Liver (tissue), 9 donors: Measurements from ENCODE around the gene THRB. TPM values are rescaled to one million over a fixed set of nuclear protein-coding genes. Genes with fewer than 3 reads are reported as not detected.

Source experiments
- DNase-seq: peaks from one replicate; pipeline ENCODE4 v3.0.0-alpha.2; 2017; ENCODE audit warnings: low spot score
- H3K27ac ChIP-seq, 2 donors: one replicate each; pipeline ENCODE4 v1.7.0; 2013; ENCODE audit warnings: inconsistent platforms in 2 of 2, low read length in 2 of 2, control low read depth in 1 of 2, low read depth in 1 of 2, mild to moderate bottlenecking in 1 of 2
- H3K27me3 ChIP-seq, 4 donors: one replicate each; pipeline versions ENCODE4 v1.6.1 to v1.7.0; 2013; ENCODE audit warnings: low read length in 3 of 4, inconsistent platforms in 1 of 4, mild to moderate bottlenecking in 1 of 4, moderate library complexity in 1 of 4; ENCODE audit not compliant: control insufficient read depth in 4 of 4, insufficient read depth in 4 of 4
- H3K36me3 ChIP-seq, 4 donors: one replicate each; pipeline versions ENCODE4 v1.6.1 to v1.7.0; 2013; ENCODE audit warnings: low read length in 3 of 4, mild to moderate bottlenecking in 3 of 4, low read depth in 1 of 4, moderate library complexity in 1 of 4; ENCODE audit not compliant: control insufficient read depth in 4 of 4, insufficient read depth in 3 of 4
- H3K4me1 ChIP-seq, 4 donors: one replicate each; pipeline versions ENCODE4 v1.6.1 to v1.7.0; 2013; ENCODE audit warnings: low read length in 3 of 4, mild to moderate bottlenecking in 3 of 4, moderate library complexity in 1 of 4; ENCODE audit not compliant: control insufficient read depth in 4 of 4, insufficient read depth in 4 of 4
- H3K4me3 ChIP-seq, 3 donors: one replicate each; pipeline versions ENCODE4 v1.6.1 to v1.7.0; 2013; ENCODE audit warnings: low read length in 3 of 3, control low read depth in 1 of 3, low read depth in 1 of 3, mild to moderate bottlenecking in 1 of 3
- H3K9ac ChIP-seq, 2 donors: one replicate each; pipeline ENCODE4 v1.7.0; 2013; ENCODE audit warnings: low read length in 2 of 2, mild to moderate bottlenecking in 2 of 2, moderate library complexity in 2 of 2, control low read depth in 1 of 2, low read depth in 1 of 2
- H3K9me3 ChIP-seq, 4 donors: one replicate each; pipeline versions ENCODE4 v1.6.1 to v1.7.0; 2013; ENCODE audit warnings: low read length in 3 of 4; ENCODE audit not compliant: control insufficient read depth in 4 of 4
- CTCF ChIP-seq: fragments of 150-350 bp; IDR thresholded peaks from 2 replicates; pipeline ENCODE4 v1.5.1; 2017; ENCODE audit warnings: improper control_type of control experiment, low read depth, low read length; ENCODE audit not compliant: missing input control
- EGR1 ChIP-seq, 2 donors: IDR thresholded peaks; 2 replicates each; pipeline ENCODE4 v1.6.1; 2016 to 2018; ENCODE audit warnings: antibody characterized with exemption in 2 of 2, low read depth in 2 of 2
- FOXA1 ChIP-seq: IDR thresholded peaks from 2 replicates; pipeline ENCODE4 v1.6.1; 2016; ENCODE audit warnings: antibody characterized with exemption
- FOXA2 ChIP-seq: IDR thresholded peaks from 2 replicates; pipeline ENCODE4 v1.6.1; 2016; ENCODE audit warnings: antibody characterized with exemption
- GABPA ChIP-seq, 2 donors: IDR thresholded peaks in 1 of 2; conservative IDR thresholded peaks in 1 of 2; 2 replicates each; pipeline ENCODE4 v1.6.1; 2016; ENCODE audit warnings: antibody characterized with exemption in 2 of 2, mild to moderate bottlenecking in 1 of 2, moderate library complexity in 1 of 2
- HNF4A ChIP-seq, 2 donors: conservative IDR thresholded peaks; 2 replicates each; pipeline ENCODE4 v1.6.1; 2016; ENCODE audit warnings: antibody characterized with exemption in 2 of 2, mild to moderate bottlenecking in 2 of 2
- HNF4G ChIP-seq: IDR thresholded peaks from 2 replicates; pipeline ENCODE4 v1.6.1; 2016; ENCODE audit warnings: antibody characterized with exemption
- JUND ChIP-seq, 2 donors: IDR thresholded peaks; 2 replicates each; pipeline ENCODE4 v1.6.1; 2016; ENCODE audit warnings: antibody characterized with exemption in 2 of 2
- NR2F2 ChIP-seq: IDR thresholded peaks from 2 replicates; pipeline ENCODE4 v1.6.1; 2016; ENCODE audit warnings: antibody characterized with exemption
- RAD21 ChIP-seq, 2 donors: IDR thresholded peaks; 2 replicates each; pipeline ENCODE4 v1.6.1; 2016; ENCODE audit warnings: antibody characterized with exemption in 2 of 2, mild to moderate bottlenecking in 2 of 2
- REST ChIP-seq: IDR thresholded peaks from 2 replicates; pipeline ENCODE4 v1.6.1; 2016; ENCODE audit warnings: antibody characterized with exemption, mild to moderate bottlenecking
- RXRA ChIP-seq, 2 donors: IDR thresholded peaks; 2 replicates each; pipeline ENCODE4 v1.6.1; 2017 to 2018; ENCODE audit warnings: antibody characterized with exemption in 2 of 2, mild to moderate bottlenecking in 1 of 2
- SP1 ChIP-seq: IDR thresholded peaks from 2 replicates; pipeline ENCODE4 v1.6.1; 2018; ENCODE audit warnings: antibody characterized with exemption, mild to moderate bottlenecking
- TAF1 ChIP-seq: conservative IDR thresholded peaks from 2 replicates; pipeline ENCODE4 v1.6.1; 2016; ENCODE audit warnings: antibody characterized with exemption, mild to moderate bottlenecking
- YY1 ChIP-seq: IDR thresholded peaks from 2 replicates; pipeline ENCODE4 v1.6.1; 2016; ENCODE audit warnings: antibody characterized with exemption, mild to moderate bottlenecking
- ZBTB33 ChIP-seq: IDR thresholded peaks from 2 replicates; pipeline ENCODE4 v1.6.1; 2016; ENCODE audit warnings: antibody characterized with exemption
- WGBS: extraction: QIAGEN DNeasy Blood & Tissue Kit; methylation state at CpG from one replicate; pipeline ENCODE4 v1.1.7; 2013; 5-methylcytosine and 5-hydroxymethylcytosine counted together
- polyA plus RNA-seq, 2 donors: library from polyadenylated mRNA; stranded (reverse) in 1 of 2; unstranded in 1 of 2; fragments of 200-250 nt in 1 of 2; fragments of >200 nt in 1 of 2; fragmentation: Nextera tagmentation in 1 of 2; extraction: Ambion mirVana in 1 of 2; gene quantifications; one replicate each; pipeline versions ENCODE4 v1.2.1 to v1.2.3, GENCODE V29; 2013 to 2015
- total RNA-seq, 2 donors: library from RNA; depleted of rRNA; stranded (reverse); fragments of >200 nt; gene quantifications; one replicate each; pipeline ENCODE4 v1.2.3, GENCODE V29; 2014
- TF ChIP-seq, protein P1 (sequence below): IDR thresholded peaks from 2 replicates; pipeline ENCODE4 v1.6.1; 2016; ENCODE audit warnings: antibody characterized with exemption
- TF ChIP-seq, protein P2 (sequence below): IDR thresholded peaks from 2 replicates; pipeline ENCODE4 v1.6.1; 2016; ENCODE audit warnings: antibody characterized with exemption
- donor health status: healthy.
- donor health status: healthy.
- donor health status: healthy.
- donor health status: healthy.
- donor health status: healthy.

THRB gene
- total and polyA plus RNA-seq, 4 donors, result 5.9 to 23.9 (median 9.3) TPM

DNA sequence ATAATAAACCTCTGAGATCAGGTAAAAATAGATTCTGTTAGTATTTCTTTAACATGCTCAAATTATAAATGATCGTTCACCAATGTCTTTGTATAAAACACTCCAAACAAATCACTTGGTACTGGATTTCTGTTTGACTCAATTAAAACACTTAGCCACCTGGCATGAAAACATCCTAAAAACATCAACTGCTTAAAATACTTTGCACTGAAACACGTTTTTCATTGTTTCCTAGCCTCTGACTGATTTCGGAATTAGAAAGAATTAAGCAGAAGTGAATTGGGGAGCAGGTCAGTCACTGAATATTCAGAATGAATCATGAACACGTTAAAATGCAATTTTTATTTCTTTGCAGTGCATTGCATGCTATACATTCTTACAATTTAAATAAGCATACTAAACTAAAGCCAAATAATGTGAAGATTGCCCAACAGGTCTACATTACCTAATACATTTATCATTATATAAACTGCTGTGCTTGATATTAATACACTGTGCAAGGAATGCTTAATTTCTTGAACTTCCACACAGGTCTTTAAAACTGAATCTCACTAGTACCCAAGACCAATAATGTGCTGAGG, 1.6 kb downstream of the THRB start:
- DNase-seq, result no peak
- peak overlapping the region; percentile 87 to 91 (median 88) for H3K4me3 ChIP-seq
- H3K9ac ChIP-seq, result peak overlapping the region; percentile 94 to 98
- peak overlapping the region; percentile 98 to 100 for H3K27ac ChIP-seq
- no peaks in the 10 kb centered on the region for H3K9me3 ChIP-seq
- no peaks in the 10 kb centered on the region for H3K36me3 ChIP-seq
- TF ChIP-seq GABPA (IDR thresholded peaks at IDR 0.05 in 1 of 2, conservative IDR thresholded peaks at IDR 0.05 in 1 of 2) (no peak), REST (no peak), NR2F2 (no peak), TAF1 (no peak), RXRA (IDR thresholded peaks at IDR 0.05) (no peak), RAD21 (IDR thresholded peaks at IDR 0.05) (no peak), EGR1 (IDR thresholded peaks at IDR 0.05; ENCODE audit: low read depth in 2 of 2) (no peak), HNF4A (conservative IDR thresholded peaks at IDR 0.05) (no peak)
- TF ChIP-seq, protein P1, sequence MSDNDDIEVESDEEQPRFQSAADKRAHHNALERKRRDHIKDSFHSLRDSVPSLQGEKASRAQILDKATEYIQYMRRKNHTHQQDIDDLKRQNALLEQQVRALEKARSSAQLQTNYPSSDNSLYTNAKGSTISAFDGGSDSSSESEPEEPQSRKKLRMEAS, result no peak
- H3K4me1 ChIP-seq, result peaks cover 5 to 47% (median 26%) of the 10 kb centered on the region in 4 donors
- H3K27me3 ChIP-seq, result no peaks in the 10 kb centered on the region
- WGBS, result 19% methylated on average over 4 of the region's 4 CpGs

DNA sequence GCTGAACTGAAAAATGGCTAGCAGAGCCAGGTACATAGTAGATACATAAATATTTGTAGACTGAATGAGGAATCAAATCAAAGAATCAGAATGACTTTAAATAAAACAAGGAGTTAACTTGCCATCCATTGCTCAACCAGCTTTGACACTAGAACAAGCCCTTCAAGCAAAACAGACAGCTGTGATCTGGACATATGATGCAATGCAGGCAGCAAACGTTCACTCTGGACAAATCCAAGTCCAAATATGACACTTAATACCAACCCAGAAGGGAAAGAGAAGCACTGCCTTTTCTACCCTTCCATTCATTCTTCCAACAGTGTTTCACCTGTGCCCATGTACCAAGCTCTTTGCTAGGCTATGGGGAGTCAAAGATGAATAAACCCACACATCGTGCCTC, 4.5 kb downstream of the THRB start:
- Histone ChIP-seq H3K9me3 (no peaks in the 10 kb centered on the region), H3K9ac (peak overlapping the region in 1 of 2 donors; percentile 15), H3K27me3 (no peaks in the 10 kb centered on the region), H3K4me1 (peaks cover 5 to 67% (median 35%) of the 10 kb centered on the region in 4 donors), H3K27ac (peak overlapping the region; percentile 67 to 82), H3K36me3 (no peaks in the 10 kb centered on the region), H3K4me3 (no peak overlapping the region)
- no peak for TF ChIP-seq NR2F2
- TF ChIP-seq CTCF, result no peak
- TF ChIP-seq HNF4A (conservative IDR thresholded peaks at IDR 0.05), result peak; percentile 86 to 94
- TF ChIP-seq FOXA2, result peak; percentile 25
- TF ChIP-seq JUND (IDR thresholded peaks at IDR 0.05), result peak; percentile 72 to 86
- peak; percentile 70 for TF ChIP-seq ZBTB33
- TF ChIP-seq YY1, result peak; percentile 83
- peak; percentile 63 to 73 for TF ChIP-seq RAD21 (IDR thresholded peaks at IDR 0.05)
- TF ChIP-seq REST, result no peak
- TF ChIP-seq FOXA1, result no peak
- TF ChIP-seq, protein P2, sequence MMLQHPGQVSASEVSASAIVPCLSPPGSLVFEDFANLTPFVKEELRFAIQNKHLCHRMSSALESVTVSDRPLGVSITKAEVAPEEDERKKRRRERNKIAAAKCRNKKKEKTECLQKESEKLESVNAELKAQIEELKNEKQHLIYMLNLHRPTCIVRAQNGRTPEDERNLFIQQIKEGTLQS, result peak; percentile 94
- peak; percentile 78 for TF ChIP-seq SP1
- peak; percentile 79 to 85 for TF ChIP-seq RXRA (IDR thresholded peaks at IDR 0.05)
- no peak for TF ChIP-seq GABPA (IDR thresholded peaks at IDR 0.05 in 1 of 2, conservative IDR thresholded peaks at IDR 0.05 in 1 of 2)
- TF ChIP-seq TAF1, result peak; percentile 87
- TF ChIP-seq, protein P1, result peak; percentile 78
- peak; percentile 61 for TF ChIP-seq HNF4G
- peak in 1 of 2 donors; percentile 82 for TF ChIP-seq EGR1 (IDR thresholded peaks at IDR 0.05; ENCODE audit: low read depth in 2 of 2)
- no peak for DNase-seq
- 22% methylated on average over 2 of the region's 2 CpGs for WGBS
